ENCODE data around the gene SGMS1.

SGMS1 gene

GRCh38 chr10:50635286-50635685, 11.5 kb upstream of the SGMS1 start:
- no peak for DNase-seq

GRCh38 chr10:50634479-50634878, 10.7 kb upstream of the SGMS1 start:
- no peak for DNase-seq

- DNase-seq = no peak
Measured at GRCh38 chr10:50631052-50631451, 7.3 kb upstream of the SGMS1 start.

GRCh38 chr10:50629495-50630122, 5.9 kb upstream of the SGMS1 start:
- DNase-seq = no peak

GRCh38 chr10:50627896-50628295, 4.1 kb upstream of the SGMS1 start:
- DNase-seq = no peak

- no peak for DNase-seq
Measured at GRCh38 chr10:50627443-50627842, 3.7 kb upstream of the SGMS1 start.

GRCh38 chr10:50625649-50626132, 1.9 kb upstream of the SGMS1 start:
- no peak for DNase-seq

GRCh38 chr10:50624866-50625501, 1.2 kb upstream of the SGMS1 start:
- DNase-seq = no peak

GRCh38 chr10:50624413-50624865, 683 bp upstream of the SGMS1 start:
- DNase-seq = peak; percentile 61

GRCh38 chr10:50622706-50623662, 772 bp downstream of the SGMS1 start:
- DNase-seq = peak; percentile 8

- DNase-seq = no peak
Measured at GRCh38 chr10:50621968-50622705, 1.6 kb downstream of the SGMS1 start.

- no peak for DNase-seq
Measured at GRCh38 chr10:50620899-50621298, 2.9 kb downstream of the SGMS1 start.

GRCh38 chr10:50619882-50620281, 3.9 kb downstream of the SGMS1 start:
- no peak for DNase-seq

GRCh38 chr10:50619166-50619565, 4.6 kb downstream of the SGMS1 start:
- no peak for DNase-seq

- DNase-seq = no peak
Measured at GRCh38 chr10:50618624-50619023, 5.1 kb downstream of the SGMS1 start.

GRCh38 chr10:50615658-50616057, 8.1 kb downstream of the SGMS1 start:
- DNase-seq = no peak

GRCh38 chr10:50614444-50615137, 9.2 kb downstream of the SGMS1 start:
- DNase-seq = no peak

GRCh38 chr10:50613726-50614443, 9.9 kb downstream of the SGMS1 start:
- DNase-seq = no peak

- DNase-seq = no peak
Measured at GRCh38 chr10:50613150-50613549, 10.6 kb downstream of the SGMS1 start.

GRCh38 chr10:50610368-50610767, 13.4 kb downstream of the SGMS1 start:
- no peak for DNase-seq

GRCh38 chr10:50607356-50607925, 16.3 kb downstream of the SGMS1 start:
- DNase-seq = no peak
